GM13977 (cell line): ENCODE results near the gene USP36.
A peak's percentile ranks its signal among the peaks of the same experiment; 100 is the strongest.
"Not testable (repeated sequence)": the region's sequence is repeated elsewhere in the genome, so short reads cannot be mapped to it uniquely, and the experiment has no call there.

ENCODE experiments used
- DNase-seq: peaks from one replicate; pipeline ENCODE4 v3.0.0; 2012; ENCODE audit warnings: low spot score
- in situ Hi-C: fragments of 300-500 bp; cut with MboI; formaldehyde crosslinking; loops from one replicate; pipeline ENCODE4 v1.12.0; 2022; ENCODE audit warnings: low sequenced_read_pairs, low pct_unique_long_range_greater_than_20kb, mixed read lengths, inconsistent platforms; ENCODE audit not compliant: unreplicated experiment
- TF ChIP-seq, protein P1 (sequence below): IDR thresholded peaks from 2 replicates; pipeline ENCODE4 v1.5.1; 2012; ENCODE audit warnings: mild to moderate bottlenecking, control low read depth; ENCODE audit not compliant: insufficient read depth; ENCODE audit errors: extremely low read depth, missing control alignments

Gene USP36

GRCh38 chr17:78868391-78868790 lies 27.8 kb upstream of the USP36 start:
- no peak for DNase-seq
- TF ChIP-seq, protein P1, sequence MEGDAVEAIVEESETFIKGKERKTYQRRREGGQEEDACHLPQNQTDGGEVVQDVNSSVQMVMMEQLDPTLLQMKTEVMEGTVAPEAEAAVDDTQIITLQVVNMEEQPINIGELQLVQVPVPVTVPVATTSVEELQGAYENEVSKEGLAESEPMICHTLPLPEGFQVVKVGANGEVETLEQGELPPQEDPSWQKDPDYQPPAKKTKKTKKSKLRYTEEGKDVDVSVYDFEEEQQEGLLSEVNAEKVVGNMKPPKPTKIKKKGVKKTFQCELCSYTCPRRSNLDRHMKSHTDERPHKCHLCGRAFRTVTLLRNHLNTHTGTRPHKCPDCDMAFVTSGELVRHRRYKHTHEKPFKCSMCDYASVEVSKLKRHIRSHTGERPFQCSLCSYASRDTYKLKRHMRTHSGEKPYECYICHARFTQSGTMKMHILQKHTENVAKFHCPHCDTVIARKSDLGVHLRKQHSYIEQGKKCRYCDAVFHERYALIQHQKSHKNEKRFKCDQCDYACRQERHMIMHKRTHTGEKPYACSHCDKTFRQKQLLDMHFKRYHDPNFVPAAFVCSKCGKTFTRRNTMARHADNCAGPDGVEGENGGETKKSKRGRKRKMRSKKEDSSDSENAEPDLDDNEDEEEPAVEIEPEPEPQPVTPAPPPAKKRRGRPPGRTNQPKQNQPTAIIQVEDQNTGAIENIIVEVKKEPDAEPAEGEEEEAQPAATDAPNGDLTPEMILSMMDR, result no peak
- in situ Hi-C loops, result loop anchor here (10.0 kb wide), 1 partner anchor 106 kb away; the partner anchor contains the start of gene LGALS3BP

- in situ Hi-C loops, result loop anchor here (10.0 kb wide), 1 partner anchor 108 kb away; the partner anchor contains the start of gene LGALS3BP
- not testable (repeated sequence) for DNase-seq
Measured at GRCh38 chr17:78867046-78867445, 26.4 kb upstream of the USP36 start.

- peak; percentile 75 for DNase-seq
- TF ChIP-seq, protein P1, result peak; percentile 97
- in situ Hi-C loops, result loop anchor here (10.0 kb wide), 1 partner anchor 109 kb away; the partner anchor contains the start of gene LGALS3BP
Measured at GRCh38 chr17:78865682-78866390, 25.2 kb upstream of the USP36 start.

- in situ Hi-C loops, result loop anchor here (10.0 kb wide), 1 partner anchor 111 kb away; the partner anchor contains the start of gene LGALS3BP
Measured at GRCh38 chr17:78864117-78864516, 23.5 kb upstream of the USP36 start.

DNA sequence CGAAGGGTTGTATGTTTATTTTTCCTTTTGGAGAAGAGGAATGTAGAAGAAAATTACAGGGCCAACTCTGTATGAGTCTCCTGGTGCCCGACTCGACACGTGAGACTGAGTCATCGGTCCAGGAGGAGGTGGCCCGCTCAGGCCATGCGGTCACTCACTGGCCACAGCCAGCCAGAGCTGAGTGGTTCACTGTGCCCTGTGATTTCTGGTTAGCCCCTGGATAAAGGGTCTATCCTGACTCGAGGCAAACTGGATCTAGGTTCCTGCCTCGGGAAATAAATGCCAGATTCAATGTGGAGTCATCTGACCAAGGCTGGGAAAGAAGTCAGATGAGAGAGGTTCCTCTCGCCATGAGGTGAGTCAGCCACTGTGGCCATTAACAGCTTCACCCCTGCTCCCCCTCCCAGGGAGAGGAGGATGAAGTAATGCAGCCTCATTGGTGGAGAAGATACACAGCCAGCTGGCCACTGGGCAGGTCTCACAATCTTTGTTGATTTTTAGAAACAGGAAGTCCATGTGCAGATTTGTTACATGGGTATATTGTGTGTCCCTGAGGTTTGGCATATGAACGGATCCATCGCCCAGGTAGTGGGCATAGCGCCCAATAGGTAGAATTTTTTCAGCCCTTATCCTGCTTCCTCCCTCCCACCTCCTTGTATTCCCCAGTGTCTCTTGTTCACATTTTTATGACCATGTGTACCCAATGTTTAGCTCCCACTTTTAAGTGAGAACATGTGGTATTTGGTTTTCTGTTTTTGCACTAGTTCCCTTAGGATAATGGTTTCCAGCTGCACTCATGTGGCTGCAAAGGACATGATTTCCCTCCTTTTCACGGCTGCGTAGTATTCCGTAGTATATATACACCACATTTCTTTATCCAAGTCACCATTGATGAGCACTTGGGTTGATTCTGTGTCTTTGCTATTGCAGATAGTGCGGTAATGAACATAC lies 21.7 kb upstream of the USP36 start:
- TF ChIP-seq, protein P1, result no peak
- DNase-seq, result no peak
- in situ Hi-C loops, result loop anchor here (10.0 kb wide), 1 partner anchor 112 kb away; the partner anchor contains the start of gene LGALS3BP

More at GRCh38 chr17:78864117-78864516, 23.5 kb upstream of the USP36 start:
- TF ChIP-seq, protein P1, result no peak
- DNase-seq, result no peak

GRCh38 chr17:78861229-78861628 lies 20.6 kb upstream of the USP36 start:
- DNase-seq, result no peak
- TF ChIP-seq, protein P1, result no peak
- in situ Hi-C loops, result loop anchor here (10.0 kb wide), 1 partner anchor 114 kb away; the partner anchor contains the start of gene LGALS3BP
